Lung (tissue), 12 donors: ENCODE measurements around the gene SSC5D. TPM values are rescaled to one million over a fixed set of nuclear protein-coding genes. Genes with fewer than 3 reads are reported as not detected.

Experiments
- ATAC-seq: fragments of 200-7000 bp; cut with Tn5 transposase; one replicate; pipeline ENCODE4 v1.9.1; 2020; ENCODE audit warnings: moderate number of reproducible peaks; ENCODE audit not compliant: insufficient read depth, low FRiP score
- DNase-seq, 3 donors: peaks; one replicate each; pipeline ENCODE4 v3.0.0-alpha.2; 2013 to 2017
- H3K27ac ChIP-seq, 2 donors: one replicate each; pipeline ENCODE4 v1.5.1; 2013; ENCODE audit warnings: mild to moderate bottlenecking in 2 of 2, moderate library complexity in 2 of 2, control low read depth in 1 of 2, inconsistent platforms in 1 of 2, low read depth in 1 of 2, low read length in 1 of 2
- H3K27me3 ChIP-seq, 3 donors: one replicate each; pipeline ENCODE4 v1.5.1; 2013; ENCODE audit warnings: low read length in 2 of 3; ENCODE audit not compliant: control insufficient read depth in 3 of 3, insufficient read depth in 3 of 3
- H3K36me3 ChIP-seq, 4 donors: one replicate each; pipeline ENCODE4 v1.5.1; 2013; ENCODE audit warnings: low read length in 4 of 4, mild to moderate bottlenecking in 1 of 4, moderate library complexity in 1 of 4; ENCODE audit not compliant: control insufficient read depth in 4 of 4, insufficient read depth in 4 of 4
- H3K4me1 ChIP-seq, 5 donors: one replicate each; pipeline ENCODE4 v1.5.1; 2013; ENCODE audit warnings: low read length in 5 of 5, mild to moderate bottlenecking in 2 of 5, moderate library complexity in 1 of 5; ENCODE audit not compliant: control insufficient read depth in 5 of 5, insufficient read depth in 5 of 5
- H3K4me3 ChIP-seq: one replicate; pipeline ENCODE4 v1.5.1; 2013; ENCODE audit warnings: mild to moderate bottlenecking, control low read depth, moderate library complexity
- H3K9ac ChIP-seq, 2 donors: one replicate each; pipeline ENCODE4 v1.5.1; 2013; ENCODE audit warnings: low read length in 2 of 2, control low read depth in 1 of 2; ENCODE audit not compliant: insufficient read depth in 1 of 2
- H3K9me3 ChIP-seq, 4 donors: one replicate each; pipeline ENCODE4 v1.5.1; 2013; ENCODE audit warnings: low read length in 3 of 4, mild to moderate bottlenecking in 1 of 4, moderate library complexity in 1 of 4; ENCODE audit not compliant: control insufficient read depth in 4 of 4, insufficient read depth in 3 of 4
- CTCF ChIP-seq: IDR thresholded peaks from 2 replicates; pipeline ENCODE4 v1.5.1; 2012; ENCODE audit warnings: mild to moderate bottlenecking; ENCODE audit errors: control extremely low read depth, extremely low read depth
- WGBS, 2 donors: extraction: QIAGEN DNeasy Blood & Tissue Kit; methylation state at CpG; one replicate each; pipeline ENCODE4 v1.1.7; 2013; 5-methylcytosine and 5-hydroxymethylcytosine counted together
- polyA plus RNA-seq, 2 donors: library from polyadenylated mRNA; stranded (reverse); fragments of 200-250 nt; gene quantifications; one replicate each; pipeline ENCODE4 v1.2.1, GENCODE V29; 2013
- total RNA-seq, 2 donors: library from RNA; depleted of rRNA in 1 of 2; stranded (reverse); fragments of >200 nt in 1 of 2; gene quantifications; one replicate each; pipeline ENCODE4 v1.2.1, GENCODE V29; 2014 to 2021
- donor health status: control.
- donor health status: control.
- donor health status: Bipolar disorder and iron deficiency.
- donor health status: healthy.
- donor health status: DM: yes; HTN: yes; CAD: no.

SSC5D gene
- total and polyA plus RNA-seq, 4 donors = 0.66 to 8.4 (median 4.4) TPM

DNA sequence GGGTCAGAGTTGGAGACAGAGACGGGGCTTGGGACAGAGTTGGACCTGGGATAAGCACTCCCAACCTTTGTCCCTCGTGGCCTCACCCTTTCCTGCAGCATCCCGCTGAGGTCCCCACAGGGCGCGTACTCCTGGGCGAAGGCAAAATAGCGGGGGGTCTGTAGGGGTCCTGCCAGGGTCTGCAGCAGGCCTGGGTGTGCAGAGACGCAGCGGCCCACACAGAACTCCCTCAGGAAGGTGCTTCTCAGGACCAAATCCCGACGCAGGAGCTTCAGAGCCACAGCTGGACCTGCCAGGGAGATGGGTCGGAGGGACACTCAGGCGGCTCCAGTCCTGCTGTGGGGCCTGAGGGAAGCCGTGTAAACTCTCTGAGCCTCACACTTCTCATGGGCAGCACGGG is 55.8 kb downstream of the SSC5D start:
- no peak for DNase-seq
- Histone ChIP-seq H3K27me3 (peaks cover 0 to 4% (median 0%) of the 10 kb centered on the region in 3 donors), H3K4me1 (peaks cover 0 to 23% (median 2%) of the 10 kb centered on the region in 5 donors), H3K27ac (no peak overlapping the region), H3K9me3 (no peaks in the 10 kb centered on the region), H3K4me3 (no peak overlapping the region), H3K9ac (no peak overlapping the region), H3K36me3 (no peaks in the 10 kb centered on the region)
- ATAC-seq = no peak
- 86 to 89% methylated on average over 15 of the region's 15 CpGs for WGBS, 2 donors
- TF ChIP-seq CTCF = no peak

DNA sequence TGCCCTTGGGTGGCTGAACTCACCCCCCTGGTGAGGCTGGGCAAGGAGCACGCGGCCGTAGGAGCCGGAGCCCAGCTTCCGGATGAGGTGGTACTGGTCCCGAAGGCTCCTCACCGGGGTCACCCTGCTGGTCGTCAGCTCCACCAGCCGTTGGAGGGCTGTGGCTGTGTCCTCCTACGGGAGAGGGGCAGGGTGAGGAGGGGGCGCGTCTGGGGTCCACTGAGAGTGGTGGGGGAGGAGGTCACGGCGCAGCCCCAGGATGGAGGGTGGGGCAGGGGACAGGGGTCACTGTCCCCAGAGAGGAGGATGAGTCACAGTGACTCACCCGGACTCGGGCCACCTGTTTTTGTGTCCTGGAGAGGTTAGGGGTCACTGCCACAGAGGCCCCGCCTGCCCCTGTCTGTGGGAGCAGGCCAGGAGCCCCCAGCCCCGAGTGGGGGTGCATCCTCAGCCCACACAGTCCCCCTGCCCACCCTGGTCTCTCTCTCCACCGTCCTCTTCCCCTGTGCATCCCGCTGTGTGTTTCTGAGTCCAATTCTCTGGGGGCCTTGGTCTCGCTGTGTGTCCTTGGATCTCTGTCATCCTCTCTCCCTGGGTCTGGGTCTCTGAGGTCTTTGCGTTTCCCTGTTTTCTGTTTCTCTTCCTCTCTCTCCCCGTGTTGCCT is 56.7 kb downstream of the SSC5D start:
- ATAC-seq (no peak), DNase-seq (no peak)
- Histone ChIP-seq H3K4me3 (no peak overlapping the region), H3K27ac (peak overlapping the region in 1 of 2 donors; percentile 83), H3K27me3 (peaks cover 0 to 11% (median 0%) of the 10 kb centered on the region in 3 donors), H3K4me1 (peaks cover 0 to 23% (median 2%) of the 10 kb centered on the region in 5 donors), H3K9ac (no peak overlapping the region), H3K36me3 (no peaks in the 10 kb centered on the region), H3K9me3 (no peaks in the 10 kb centered on the region)
- TF ChIP-seq CTCF = no peak
- WGBS, 2 donors = 79 to 87% methylated on average over 22 to 23 of the region's 23 CpGs

- no peaks in the 10 kb centered on the region for H3K9me3 ChIP-seq
- TF ChIP-seq CTCF = no peak
- H3K27me3 ChIP-seq = peaks cover 0 to 16% (median 5%) of the 10 kb centered on the region in 3 donors
- H3K27ac ChIP-seq = peak within 1 kb of the TSS in 1 of 2 donors; percentile 83
- peaks cover 0 to 23% (median 4%) of the 10 kb centered on the region in 5 donors for H3K4me1 ChIP-seq
- 82 to 96% methylated on average over 10 of the region's 10 CpGs for WGBS, 2 donors
- H3K4me3 ChIP-seq = no peak within 1 kb of the TSS
- H3K9ac ChIP-seq = no peak within 1 kb of the TSS
- DNase-seq = no peak
- no peak for ATAC-seq
- no peaks in the 10 kb centered on the region for H3K36me3 ChIP-seq
Observed at GRCh38 chr19:55545443-55545842, 57.2 kb downstream of the SSC5D start, which contains the start of gene SBK3. TSS of gene SBK3 (minus strand) at chr19:55545543. CDS start at chr19:55545543, 0 bp downstream.
